Mesendoderm (in vitro differentiated cells): Measurements from ENCODE around the gene APOF.

Experiments used
- DNase-seq: peaks from one replicate; pipeline ENCODE4 v3.0.0; 2013
- H2AK5ac ChIP-seq: 2 replicates; pipeline ENCODE4 v1.6.1; 2013; ENCODE audit warnings: low read length, inconsistent platforms
- H2BK120ac ChIP-seq: 2 replicates; pipeline ENCODE4 v1.6.1; 2013; ENCODE audit warnings: low read depth, mild to moderate bottlenecking, low read length, moderate library complexity, mixed read lengths
- H2BK15ac ChIP-seq: replicated peaks from 2 replicates; pipeline ENCODE4 v1.6.1; 2013; ENCODE audit warnings: low read depth, mild to moderate bottlenecking, moderate library complexity
- H2BK5ac ChIP-seq: 2 replicates; pipeline ENCODE4 v1.6.1; 2013; ENCODE audit warnings: low read length, inconsistent platforms
- H3K18ac ChIP-seq: 2 replicates; pipeline ENCODE4 v1.6.1; 2013; ENCODE audit warnings: mild to moderate bottlenecking, low read length, mixed read lengths
- H3K23ac ChIP-seq: one replicate; pipeline ENCODE4 v1.6.1; 2013; ENCODE audit warnings: low read length
- H3K27ac ChIP-seq: 2 replicates; pipeline ENCODE4 v1.5.1; 2013; ENCODE audit warnings: low read depth, mild to moderate bottlenecking, inconsistent platforms, low read length, moderate library complexity
- H3K27me3 ChIP-seq: 2 replicates; pipeline ENCODE4 v1.6.1; 2013; ENCODE audit warnings: low read length, control low read depth, mild to moderate bottlenecking, inconsistent platforms; ENCODE audit not compliant: insufficient read depth, poor library complexity
- H3K36me3 ChIP-seq: 2 replicates; pipeline ENCODE4 v1.6.1; 2013; ENCODE audit warnings: low read length, inconsistent platforms; ENCODE audit not compliant: control insufficient read depth, insufficient read depth
- H3K4ac ChIP-seq: one replicate; pipeline ENCODE4 v1.6.1; 2013; ENCODE audit warnings: low read depth, mild to moderate bottlenecking, low read length, moderate library complexity
- H3K4me1 ChIP-seq: 2 replicates; pipeline ENCODE4 v1.6.1; 2013; ENCODE audit warnings: low read depth, low read length, inconsistent platforms; ENCODE audit not compliant: control insufficient read depth
- H3K4me2 ChIP-seq: 2 replicates; pipeline ENCODE4 v1.6.1; 2013; ENCODE audit warnings: low read length
- H3K4me3 ChIP-seq: 2 replicates; pipeline ENCODE4 v1.5.1; 2013; ENCODE audit warnings: mild to moderate bottlenecking, low read length
- H3K56ac ChIP-seq: one replicate; pipeline ENCODE4 v1.6.1; 2013; ENCODE audit warnings: low read length
- H3K79me1 ChIP-seq: 2 replicates; pipeline ENCODE4 v1.6.1; 2013; ENCODE audit warnings: low read length, inconsistent platforms
- H3K79me2 ChIP-seq: 2 replicates; pipeline ENCODE4 v1.6.1; 2013; ENCODE audit warnings: mild to moderate bottlenecking, low read length; ENCODE audit not compliant: control insufficient read depth, insufficient read depth
- H3K9ac ChIP-seq: 2 replicates; pipeline ENCODE4 v1.6.1; 2013; ENCODE audit warnings: low read length, inconsistent platforms
- H4K5ac ChIP-seq: one replicate; pipeline ENCODE4 v1.6.1; 2013; ENCODE audit warnings: low read length
- H4K8ac ChIP-seq: one replicate; pipeline ENCODE4 v1.6.1; 2013; ENCODE audit warnings: low read depth, mild to moderate bottlenecking, control low read depth, low read length, moderate library complexity
- WGBS: extraction: QIAGEN DNeasy Blood & Tissue Kit; methylation state at CpG from one replicate; pipeline ENCODE4 v1.1.7; 2013; ENCODE audit warnings: low lambda C conversion rate, missing lambda C conversion rate; ENCODE audit not compliant: insufficient coverage; ENCODE audit errors: extremely low coverage; 5-methylcytosine and 5-hydroxymethylcytosine counted together

APOF gene

DNA sequence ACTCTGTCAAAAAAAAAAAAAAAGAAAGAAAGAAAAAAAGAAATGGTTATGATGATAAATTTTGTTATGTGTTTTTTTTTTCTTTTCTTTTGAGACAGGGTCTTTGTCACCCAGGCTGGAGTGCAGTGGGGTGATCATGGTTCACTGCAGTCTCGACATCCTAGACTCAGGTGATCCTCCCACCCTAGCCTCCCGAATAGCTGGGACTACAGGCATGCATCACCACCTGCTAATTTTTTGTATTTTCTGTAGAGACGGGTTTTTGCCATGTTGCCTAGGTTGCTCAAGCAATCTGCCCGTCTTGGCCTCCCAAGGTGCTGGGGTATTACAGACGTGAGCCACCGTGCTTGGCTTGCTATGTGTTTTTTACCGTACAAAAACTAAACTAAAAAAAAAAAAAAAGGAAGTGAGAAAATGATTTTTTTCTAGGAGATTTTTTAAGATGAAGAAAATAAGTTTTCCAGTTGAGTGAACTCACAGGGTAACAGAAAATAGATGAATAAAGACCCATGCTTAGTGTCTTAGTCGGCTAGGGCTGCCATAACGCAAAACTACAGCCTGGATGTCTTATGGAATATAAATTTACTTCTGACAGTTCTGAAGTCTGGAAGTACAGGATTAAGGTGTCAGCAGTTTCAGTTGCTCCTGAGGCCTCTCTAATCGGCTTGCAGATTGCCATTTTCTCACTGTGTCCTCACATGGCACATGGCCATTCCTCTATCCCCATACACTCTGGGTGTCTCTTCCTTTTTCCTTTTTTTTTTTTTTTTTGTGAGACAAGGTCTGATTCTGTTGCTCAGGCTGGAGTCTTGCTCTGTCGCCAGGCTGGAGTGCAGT is 13.2 kb upstream of the APOF start:
- H3K27me3 ChIP-seq = no peaks in the 10 kb centered on the region
- no peak overlapping the region for H2AK5ac ChIP-seq
- no peaks in the 10 kb centered on the region for H3K79me1 ChIP-seq
- H3K4me3 ChIP-seq = no peak overlapping the region
- H3K18ac ChIP-seq = no peak overlapping the region
- no peak overlapping the region for H4K5ac ChIP-seq
- no peaks in the 10 kb centered on the region for H3K36me3 ChIP-seq
- no peaks in the 10 kb centered on the region for H3K4me1 ChIP-seq
- no peak overlapping the region for H3K23ac ChIP-seq
- no peak for DNase-seq
- H3K9ac ChIP-seq = no peak overlapping the region
- H3K27ac ChIP-seq = no peak overlapping the region
- no peak overlapping the region for H2BK15ac ChIP-seq
- no peak overlapping the region for H3K4ac ChIP-seq
- H2BK5ac ChIP-seq = no peak overlapping the region
- H3K56ac ChIP-seq = no peak overlapping the region
- H2BK120ac ChIP-seq = no peak overlapping the region
- no peaks in the 10 kb centered on the region for H3K79me2 ChIP-seq
- WGBS = no CpG with 5 or more reads among the region's 11 CpGs
- no peak overlapping the region for H4K8ac ChIP-seq
- no peak overlapping the region for H3K4me2 ChIP-seq

DNA sequence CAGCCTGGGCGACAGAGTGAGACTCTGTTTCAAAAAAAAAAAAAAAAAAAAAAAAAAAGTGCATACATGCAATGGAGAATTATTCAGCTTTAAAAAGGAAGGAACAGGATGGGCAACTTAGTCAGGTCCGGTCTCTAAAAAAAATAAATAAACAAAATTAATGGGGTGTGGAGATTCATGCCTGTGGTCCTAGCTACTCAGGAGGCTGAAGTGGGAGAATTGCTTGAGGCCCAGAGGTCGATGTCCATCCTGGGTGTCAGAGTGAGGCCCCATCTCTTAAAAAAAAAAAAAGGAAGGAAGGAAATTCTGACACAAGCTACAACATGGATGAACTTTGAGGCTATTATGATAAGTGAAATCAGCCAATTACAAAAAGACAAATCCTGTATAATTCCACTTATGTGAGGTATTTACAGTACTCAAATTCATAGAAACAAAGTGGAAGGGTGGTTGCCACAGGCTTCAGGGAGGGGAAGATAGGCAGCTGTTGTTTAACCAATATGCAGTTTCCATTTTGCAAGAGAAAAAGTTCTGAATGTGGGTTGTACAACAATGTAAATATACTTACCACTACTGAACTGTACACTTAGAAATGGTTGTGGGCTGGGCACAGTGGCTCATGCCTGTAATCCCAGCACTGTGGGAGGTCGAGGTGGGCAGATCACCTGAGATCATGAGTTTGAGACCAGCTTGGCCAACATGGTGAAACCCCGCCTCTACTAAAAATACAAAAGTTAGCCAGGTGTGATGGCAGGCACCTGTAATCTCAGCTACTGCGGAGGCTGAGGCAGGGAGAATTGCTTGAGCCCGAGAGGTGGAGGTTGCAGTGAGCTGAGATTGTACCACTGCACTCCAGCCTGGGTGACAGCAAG is 12.3 kb upstream of the APOF start:
- no peak overlapping the region for H2AK5ac ChIP-seq
- H2BK15ac ChIP-seq = no peak overlapping the region
- no peaks in the 10 kb centered on the region for H3K79me2 ChIP-seq
- no peak overlapping the region for H4K5ac ChIP-seq
- H3K4me3 ChIP-seq = no peak overlapping the region
- H2BK5ac ChIP-seq = no peak overlapping the region
- H3K36me3 ChIP-seq = no peaks in the 10 kb centered on the region
- no peak overlapping the region for H3K18ac ChIP-seq
- H2BK120ac ChIP-seq = no peak overlapping the region
- no peak overlapping the region for H3K4me2 ChIP-seq
- H4K8ac ChIP-seq = no peak overlapping the region
- no peak overlapping the region for H3K9ac ChIP-seq
- no peak for DNase-seq
- WGBS = no CpG with 5 or more reads among the region's 7 CpGs
- no peak overlapping the region for H3K23ac ChIP-seq
- no peak overlapping the region for H3K56ac ChIP-seq
- H3K27me3 ChIP-seq = no peaks in the 10 kb centered on the region
- no peaks in the 10 kb centered on the region for H3K4me1 ChIP-seq
- no peaks in the 10 kb centered on the region for H3K79me1 ChIP-seq
- H3K4ac ChIP-seq = no peak overlapping the region
- H3K27ac ChIP-seq = no peak overlapping the region

DNA sequence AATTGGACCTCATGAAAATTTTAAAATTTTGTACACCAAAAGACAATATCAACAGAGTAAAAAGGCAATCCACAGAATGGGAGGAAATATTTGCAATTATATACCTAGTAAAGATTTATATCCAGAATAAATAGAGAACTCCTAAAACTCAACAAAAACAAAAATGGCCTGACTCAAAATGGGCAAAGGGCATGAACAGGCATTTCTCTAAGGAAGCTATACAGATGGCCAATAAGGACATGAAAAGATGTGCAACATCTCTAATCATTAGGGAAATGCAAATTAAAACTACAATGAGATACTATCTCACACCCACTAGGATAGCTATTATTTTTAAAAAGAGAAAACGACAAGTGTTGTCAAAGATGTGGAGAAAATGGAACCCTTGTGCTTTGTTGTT is 10.9 kb upstream of the APOF start:
- DNase-seq = no peak
- no peak overlapping the region for H3K56ac ChIP-seq
- WGBS = no CpG with 5 or more reads among the region's 1 CpG

DNA sequence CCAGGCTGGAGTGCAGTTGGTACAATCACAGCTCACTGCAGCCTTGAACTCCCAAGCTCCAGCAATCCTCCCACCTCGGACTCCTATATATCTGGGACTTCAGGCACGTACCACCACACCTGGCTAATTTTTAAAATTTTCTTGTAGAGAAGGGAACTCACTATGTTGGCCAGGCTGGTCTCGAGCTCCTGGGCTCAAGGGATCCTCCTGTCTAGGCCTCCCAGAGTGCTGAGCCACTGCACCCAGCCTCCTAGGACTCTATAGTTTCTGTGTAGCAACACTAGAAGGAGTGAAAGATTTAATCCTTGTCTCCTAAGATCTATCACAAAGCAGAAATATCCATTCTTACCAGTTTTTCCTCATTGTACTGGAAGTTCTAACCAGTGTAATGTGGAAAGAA is 4.3 kb upstream of the APOF start:
- H3K4me1 ChIP-seq = no peaks in the 10 kb centered on the region
- H4K5ac ChIP-seq = no peak overlapping the region
- no peak overlapping the region for H3K23ac ChIP-seq
- no peaks in the 10 kb centered on the region for H3K79me1 ChIP-seq
- H2BK120ac ChIP-seq = no peak overlapping the region
- H3K4me3 ChIP-seq = no peak overlapping the region
- H3K79me2 ChIP-seq = no peaks in the 10 kb centered on the region
- WGBS = no CpG with 5 or more reads among the region's 3 CpGs
- H3K4ac ChIP-seq = no peak overlapping the region
- no peak overlapping the region for H3K9ac ChIP-seq
- H3K27ac ChIP-seq = no peak overlapping the region
- no peak overlapping the region for H3K56ac ChIP-seq
- H2BK15ac ChIP-seq = no peak overlapping the region
- H3K36me3 ChIP-seq = no peaks in the 10 kb centered on the region
- H4K8ac ChIP-seq = no peak overlapping the region
- DNase-seq = no peak
- H3K27me3 ChIP-seq = no peaks in the 10 kb centered on the region
- H2AK5ac ChIP-seq = no peak overlapping the region
- H3K18ac ChIP-seq = no peak overlapping the region
- H3K4me2 ChIP-seq = no peak overlapping the region
- no peak overlapping the region for H2BK5ac ChIP-seq

More for the DNA sequence above, 10.9 kb upstream of the APOF start:
- no peaks in the 10 kb centered on the region for H3K79me1 ChIP-seq
- no peak overlapping the region for H3K18ac ChIP-seq
- no peak overlapping the region for H4K5ac ChIP-seq
- no peak overlapping the region for H3K9ac ChIP-seq
- H3K27ac ChIP-seq = no peak overlapping the region
- no peak overlapping the region for H3K23ac ChIP-seq
- no peak overlapping the region for H3K4me3 ChIP-seq
- H3K4me1 ChIP-seq = no peaks in the 10 kb centered on the region
- no peaks in the 10 kb centered on the region for H3K27me3 ChIP-seq
- no peak overlapping the region for H3K4ac ChIP-seq
- no peak overlapping the region for H2BK5ac ChIP-seq
- no peaks in the 10 kb centered on the region for H3K36me3 ChIP-seq
- H2BK120ac ChIP-seq = no peak overlapping the region
- H2AK5ac ChIP-seq = no peak overlapping the region
- no peak overlapping the region for H4K8ac ChIP-seq
- H2BK15ac ChIP-seq = no peak overlapping the region
- H3K4me2 ChIP-seq = no peak overlapping the region
- no peaks in the 10 kb centered on the region for H3K79me2 ChIP-seq

DNA sequence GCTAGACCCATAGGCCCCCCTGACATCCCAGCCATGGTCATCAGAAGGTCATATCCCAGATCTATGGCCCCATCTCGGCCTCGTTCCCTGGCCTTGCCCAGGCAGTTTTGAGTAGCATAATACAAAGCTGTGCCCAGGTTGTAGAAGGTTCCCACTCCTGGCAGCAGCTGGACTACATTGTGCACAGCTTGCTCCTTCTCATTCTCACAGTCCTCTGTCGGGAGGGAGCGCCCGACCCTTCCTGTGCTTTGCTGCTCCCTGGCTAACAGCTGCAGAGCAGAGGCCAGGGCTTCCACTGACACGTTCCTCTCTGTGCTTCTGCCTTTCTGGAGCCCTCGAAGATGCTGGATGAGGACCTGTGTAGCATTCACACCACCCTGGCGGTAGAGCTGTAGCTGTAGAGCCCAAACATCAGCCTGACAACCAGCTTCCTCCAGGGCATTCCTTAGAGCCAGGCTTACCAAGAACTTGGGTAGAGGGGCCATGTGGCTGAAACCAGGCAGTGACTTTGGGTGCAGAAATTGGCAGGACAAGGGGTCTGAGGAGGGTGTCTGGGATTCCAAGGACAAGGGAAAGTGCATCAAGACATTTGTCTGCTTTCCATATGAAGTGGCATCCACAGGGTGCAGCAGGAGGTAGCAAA is 1.0 kb downstream of the APOF start:
- H2BK5ac ChIP-seq = no peak overlapping the region
- H2AK5ac ChIP-seq = no peak overlapping the region
- no peak overlapping the region for H3K9ac ChIP-seq
- no peak for DNase-seq
- H2BK15ac ChIP-seq = no peak overlapping the region
- no peak overlapping the region for H3K4ac ChIP-seq
- no peak overlapping the region for H3K27ac ChIP-seq
- H3K79me1 ChIP-seq = peaks cover 3% of the 10 kb centered on the region
- H3K27me3 ChIP-seq = no peaks in the 10 kb centered on the region
- H3K23ac ChIP-seq = no peak overlapping the region
- H3K4me3 ChIP-seq = no peak overlapping the region
- H3K4me2 ChIP-seq = no peak overlapping the region
- H3K4me1 ChIP-seq = peaks cover 2% of the 10 kb centered on the region
- H2BK120ac ChIP-seq = no peak overlapping the region
- H3K79me2 ChIP-seq = no peaks in the 10 kb centered on the region
- no peak overlapping the region for H3K56ac ChIP-seq
- no peaks in the 10 kb centered on the region for H3K36me3 ChIP-seq
- no peak overlapping the region for H4K5ac ChIP-seq
- WGBS = no CpG with 5 or more reads among the region's 8 CpGs
- no peak overlapping the region for H3K18ac ChIP-seq
- H4K8ac ChIP-seq = no peak overlapping the region
